Aorta (tissue), 5 donors: ENCODE data around the gene SIL1. TPM values are rescaled to one million over a fixed set of nuclear protein-coding genes. Genes with fewer than 3 reads are reported as not detected.
A peak's percentile ranks its signal among the peaks of the same experiment; 100 is the strongest.
"Not testable (repeated sequence)": the region's sequence is repeated elsewhere in the genome, so short reads cannot be mapped to it uniquely, and the experiment has no call there.

Source experiments
- ATAC-seq: fragments of 200-7000 bp; cut with Tn5 transposase; one replicate; pipeline ENCODE4 v1.9.1; 2022; ENCODE audit warnings: moderate library complexity; ENCODE audit not compliant: low FRiP score
- DNase-seq, 2 donors: peaks; one replicate each; pipeline ENCODE4 v3.0.0-alpha.2; 2020
- H3K27ac ChIP-seq, 2 donors: one replicate each; pipeline ENCODE4 v1.5.1; 2013; ENCODE audit warnings: low read length in 2 of 2, mild to moderate bottlenecking in 2 of 2, moderate library complexity in 2 of 2, control low read depth in 1 of 2, inconsistent platforms in 1 of 2, low read depth in 1 of 2
- H3K27me3 ChIP-seq, 2 donors: one replicate each; pipeline ENCODE4 v1.6.1; 2013; ENCODE audit warnings: control low read depth in 1 of 2, low read length in 1 of 2, mild to moderate bottlenecking in 1 of 2, moderate library complexity in 1 of 2; ENCODE audit not compliant: insufficient read depth in 2 of 2, control insufficient read depth in 1 of 2
- H3K36me3 ChIP-seq, 2 donors: one replicate each; pipeline ENCODE4 v1.6.1; 2013; ENCODE audit warnings: control low read depth in 1 of 2, low read length in 1 of 2, mild to moderate bottlenecking in 1 of 2; ENCODE audit not compliant: insufficient read depth in 2 of 2, control insufficient read depth in 1 of 2
- H3K4me1 ChIP-seq, 2 donors: one replicate each; pipeline ENCODE4 v1.6.1; 2013; ENCODE audit warnings: low read length in 2 of 2, control low read depth in 1 of 2, mild to moderate bottlenecking in 1 of 2, moderate library complexity in 1 of 2; ENCODE audit not compliant: insufficient read depth in 2 of 2, control insufficient read depth in 1 of 2
- H3K4me3 ChIP-seq, 2 donors: one replicate each; pipeline ENCODE4 v1.5.1; 2013; ENCODE audit warnings: low read length in 2 of 2, control low read depth in 1 of 2, mild to moderate bottlenecking in 1 of 2
- H3K9me3 ChIP-seq: one replicate; pipeline ENCODE4 v1.6.1; 2013; ENCODE audit warnings: mild to moderate bottlenecking, low read length; ENCODE audit not compliant: control insufficient read depth
- WGBS, 2 donors: extraction: QIAGEN DNeasy Blood & Tissue Kit; methylation state at CpG; one replicate each; pipeline ENCODE4 v1.1.7; 2013; 5-methylcytosine and 5-hydroxymethylcytosine counted together
- intact Hi-C, 2 donors: fragments of 100-400 bp; cut with DNase I; formaldehyde crosslinking; loops; one replicate each; pipeline versions ENCODE4 v1.14.2 to v1.15.0; 2022
- polyA plus RNA-seq, 2 donors: library from polyadenylated mRNA; stranded (reverse); fragments of 200-250 nt; gene quantifications; one replicate each; pipeline ENCODE4 v1.2.3, GENCODE V29; 2013
- total RNA-seq, 2 donors: library from RNA; stranded (reverse); fragmentation: NEBNext Ultra II Directional; extraction: Animal tissue kit (Norgen Biotek cat#: 25700); gene quantifications; one replicate each; pipeline ENCODE4 v1.2.1, GENCODE V29; 2021
- donor health status: healthy with polysubstance abuse.
- donor health status: Bipolar disorder and iron deficiency.
- donor health status: DM: no; HTN: no; CAD: no.
- donor health status: DM: no; HTN: no; CAD: no.
- donor health status: DM: yes; HTN: yes; CAD: no.

The SIL1 gene
- total and polyA plus RNA-seq, 4 donors: 19.4 to 58.9 (median 49.2) TPM

DNA sequence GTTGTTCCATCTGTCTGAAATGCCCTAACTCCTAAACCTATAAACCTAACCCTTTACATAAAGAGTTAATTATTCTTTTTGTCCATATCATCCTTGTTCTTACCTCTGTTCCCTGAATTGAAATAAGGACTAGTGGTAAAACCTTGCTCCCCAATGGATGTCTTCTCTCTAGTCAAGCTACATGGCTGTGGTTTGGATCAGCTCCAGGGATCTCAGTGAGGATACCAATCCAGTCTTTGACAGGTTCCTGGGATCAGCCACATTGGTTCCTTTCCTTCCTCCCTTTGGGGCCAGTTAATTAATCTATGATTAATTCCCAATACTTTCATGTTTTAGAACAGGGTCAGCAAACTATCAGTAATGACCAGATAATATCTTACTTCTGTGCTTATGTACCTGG is 151.6 kb downstream of the SIL1 start:
- Histone ChIP-seq H3K4me1 (no peaks in the 10 kb centered on the region), H3K36me3 (peaks cover 0 to 4% of the 10 kb centered on the region in 2 donors), H3K27me3 (no peaks in the 10 kb centered on the region), H3K27ac (no peak overlapping the region), H3K9me3 (no peaks in the 10 kb centered on the region), H3K4me3 (no peak overlapping the region)
- no peak for DNase-seq
- ATAC-seq: no peak
- intact Hi-C loops: no loop called here

GRCh38 chr5:139043157-139043905 is 154.8 kb downstream of the SIL1 start:
- Histone ChIP-seq H3K9me3 (no peaks in the 10 kb centered on the region), H3K27ac (no peak overlapping the region), H3K27me3 (no peaks in the 10 kb centered on the region), H3K4me1 (no peaks in the 10 kb centered on the region), H3K4me3 (no peak overlapping the region), H3K36me3 (no peaks in the 10 kb centered on the region)
- 64% methylated on average over 4 of the region's 4 CpGs for WGBS, 2 donors
- ATAC-seq (no peak), DNase-seq (no peak)
- intact Hi-C loops: no loop called here

- intact Hi-C loops: no loop called here
These were observed 158.1 kb downstream of the SIL1 start for GRCh38 chr5:139040081-139040480.

DNA sequence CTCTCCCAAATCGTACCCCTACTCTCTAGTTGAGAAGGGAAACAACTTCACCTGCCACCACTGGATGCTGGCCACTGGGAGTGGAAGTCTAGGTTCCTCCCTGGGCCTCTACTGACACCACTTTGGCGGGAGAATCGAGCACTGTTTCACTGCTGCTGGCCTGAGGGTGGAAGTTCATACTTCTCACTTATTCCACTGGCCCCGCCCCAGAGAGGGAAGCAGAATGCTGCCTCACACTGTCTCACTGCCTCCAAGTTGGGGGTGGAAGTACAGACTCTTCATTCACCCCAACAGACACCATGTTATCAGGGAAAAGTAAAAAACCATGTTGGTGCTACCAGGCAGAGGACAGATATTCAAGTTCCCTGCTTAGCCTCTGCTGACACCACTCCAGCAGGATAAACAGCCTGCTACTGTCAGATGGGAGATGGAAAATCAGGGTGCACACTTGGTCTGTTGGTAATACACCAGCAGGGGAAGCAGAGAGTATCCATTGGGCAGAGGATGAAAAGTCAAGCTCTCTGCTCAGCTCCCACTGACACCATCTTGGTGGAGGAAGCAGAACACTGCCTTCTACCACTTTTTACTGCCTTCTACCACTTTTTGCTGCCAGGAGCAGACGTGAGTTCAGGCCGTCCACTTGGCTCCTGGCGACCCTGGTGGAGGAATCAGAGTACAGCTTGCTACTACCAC is 159.4 kb downstream of the SIL1 start:
- no peaks in the 10 kb centered on the region for H3K9me3 ChIP-seq
- no peak for ATAC-seq
- intact Hi-C loops: no loop called here
- WGBS, 2 donors: 50 to 62% methylated on average over 7 of the region's 7 CpGs
- no peaks in the 10 kb centered on the region for H3K4me1 ChIP-seq
- H3K27ac ChIP-seq: no peak overlapping the region
- H3K4me3 ChIP-seq: no peak overlapping the region
- H3K36me3 ChIP-seq: no peaks in the 10 kb centered on the region
- no peaks in the 10 kb centered on the region for H3K27me3 ChIP-seq
- no peak for DNase-seq

More at GRCh38 chr5:139040081-139040480, 158.1 kb downstream of the SIL1 start:
- ATAC-seq (no peak), DNase-seq (no peak)
- 56 to 74% methylated on average over 1 of the region's 1 CpG for WGBS, 2 donors
- no peaks in the 10 kb centered on the region for H3K4me1 ChIP-seq
- no peaks in the 10 kb centered on the region for H3K27me3 ChIP-seq
- no peaks in the 10 kb centered on the region for H3K36me3 ChIP-seq
- H3K4me3 ChIP-seq: no peak overlapping the region
- H3K9me3 ChIP-seq: no peaks in the 10 kb centered on the region
- no peak overlapping the region for H3K27ac ChIP-seq

DNA sequence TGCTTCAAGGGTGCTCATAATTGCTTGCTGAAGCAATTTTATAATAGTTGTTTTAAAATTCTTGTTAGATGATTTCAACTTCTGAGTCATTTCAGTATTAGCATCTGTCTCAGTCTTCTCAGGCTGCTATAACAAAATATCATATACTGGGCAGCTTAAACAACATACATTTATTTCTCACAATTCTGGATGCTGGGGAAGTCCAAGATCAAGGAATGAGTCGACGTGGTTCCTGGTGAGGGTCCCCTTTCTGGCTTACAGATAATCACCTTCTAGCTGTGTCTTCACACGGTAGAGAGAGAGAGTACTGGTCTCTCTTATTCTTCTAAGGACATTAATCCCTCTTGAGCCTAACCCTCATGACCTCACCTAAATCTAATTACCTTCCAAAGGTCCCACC is 160.4 kb downstream of the SIL1 start:
- Histone ChIP-seq H3K4me1 (no peaks in the 10 kb centered on the region), H3K36me3 (no peaks in the 10 kb centered on the region), H3K27ac (no peak overlapping the region), H3K4me3 (no peak overlapping the region), H3K27me3 (no peaks in the 10 kb centered on the region), H3K9me3 (no peaks in the 10 kb centered on the region)
- ATAC-seq: no peak
- intact Hi-C loops: no loop called here
- WGBS, 2 donors: 94 to 96% methylated on average over 3 of the region's 3 CpGs
- no peak for DNase-seq

GRCh38 chr5:139036332-139036731 is 161.8 kb downstream of the SIL1 start:
- H3K4me3 ChIP-seq, ATAC-seq, intact Hi-C loops, H3K27me3 ChIP-seq, H3K9me3 ChIP-seq, H3K27ac ChIP-seq, H3K36me3 ChIP-seq, H3K4me1 ChIP-seq, DNase-seq: not testable (repeated sequence)
- WGBS, 2 donors: 80 to 99% methylated on average over 3 of the region's 3 CpGs

DNA sequence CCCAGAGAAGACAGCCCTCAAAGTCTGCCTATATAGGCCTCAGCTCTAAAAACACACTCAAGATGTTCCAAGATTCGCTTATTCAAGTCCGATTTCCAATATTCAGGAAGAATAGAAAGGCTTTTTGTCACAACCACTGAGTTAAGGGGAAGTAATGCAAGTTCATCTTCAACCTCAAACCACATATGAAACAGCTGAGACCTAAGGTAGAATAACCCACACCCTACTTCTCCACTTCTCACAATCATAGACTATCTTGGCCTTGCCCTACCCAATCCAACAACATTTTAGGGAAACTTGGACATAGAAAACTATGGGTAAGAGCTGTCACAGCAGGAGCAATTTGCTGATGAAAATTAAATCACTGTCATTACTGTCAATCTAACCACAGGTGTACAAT is 171.0 kb downstream of the SIL1 start:
- Histone ChIP-seq H3K27ac (peak overlapping the region in 1 of 2 donors; percentile 21), H3K9me3 (no peaks in the 10 kb centered on the region)
- no peak for ATAC-seq

DNA sequence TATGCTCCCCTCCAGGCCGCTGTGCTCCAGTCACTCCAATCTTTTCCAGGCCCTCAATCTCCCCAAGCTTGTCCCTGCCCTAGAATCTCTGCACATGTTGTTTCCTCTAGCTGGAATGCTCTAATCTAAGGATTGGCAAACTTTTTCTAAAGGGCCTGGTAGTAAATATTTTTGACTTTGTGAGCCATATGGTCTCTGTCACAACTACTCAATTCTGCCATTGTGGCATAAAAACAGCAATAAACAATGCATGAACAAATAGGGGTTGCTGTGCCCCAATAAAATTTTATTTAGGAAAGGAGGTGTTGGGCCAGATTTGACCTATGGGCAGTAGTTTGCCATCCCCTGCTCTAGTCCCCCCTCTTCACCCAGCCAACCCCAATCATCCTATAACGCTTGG is 172.5 kb downstream of the SIL1 start:
- no peak for ATAC-seq
- no peaks in the 10 kb centered on the region for H3K9me3 ChIP-seq
- H3K4me3 ChIP-seq: no peak overlapping the region
- H3K27ac ChIP-seq: no peak overlapping the region
- H3K27me3 ChIP-seq: no peaks in the 10 kb centered on the region
- H3K36me3 ChIP-seq: no peaks in the 10 kb centered on the region
- WGBS, 2 donors: 75 to 99% methylated on average over 2 of the region's 2 CpGs
- intact Hi-C loops: loop anchor here in 1 of 2 donors (5.0 kb wide), 1 partner anchor 73 kb away; no protein-coding TSS in a partner anchor
- no peak for DNase-seq
- peaks cover 0 to 6% of the 10 kb centered on the region in 2 donors for H3K4me1 ChIP-seq

More for the DNA sequence above, 171.0 kb downstream of the SIL1 start:
- Histone ChIP-seq H3K4me3 (no peak overlapping the region), H3K36me3 (no peaks in the 10 kb centered on the region), H3K4me1 (peaks cover 0 to 6% of the 10 kb centered on the region in 2 donors), H3K27me3 (no peaks in the 10 kb centered on the region)
- WGBS, 2 donors: 94 to 98% methylated on average over 2 of the region's 2 CpGs
- no peak for DNase-seq
- intact Hi-C loops: loop anchor here in 1 of 2 donors (5.0 kb wide), 1 partner anchor 75 kb away; no protein-coding TSS in a partner anchor

DNA sequence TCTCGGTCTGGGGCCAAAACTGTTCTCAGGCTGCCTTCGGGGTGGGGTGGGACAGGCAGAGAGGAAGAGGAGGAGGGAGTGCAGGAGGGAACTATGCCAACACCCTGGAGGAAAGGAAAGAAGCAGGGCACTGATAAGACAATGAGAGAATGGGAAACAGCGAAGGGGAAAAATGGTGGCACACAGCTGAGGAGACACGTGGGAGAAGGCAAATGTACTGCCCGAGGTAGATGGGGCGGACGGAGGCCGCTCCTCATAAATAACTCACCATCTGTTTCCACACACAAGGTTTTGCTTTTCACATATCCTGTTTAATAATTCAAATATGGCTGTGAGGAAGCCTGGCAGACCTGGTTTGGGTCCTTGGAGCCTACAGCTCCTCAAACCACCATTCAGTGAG is 174.9 kb downstream of the SIL1 start:
- Histone ChIP-seq H3K27ac (peak overlapping the region in 1 of 2 donors; percentile 8), H3K4me1 (peaks cover 0 to 6% of the 10 kb centered on the region in 2 donors), H3K36me3 (no peaks in the 10 kb centered on the region), H3K27me3 (no peaks in the 10 kb centered on the region), H3K9me3 (no peaks in the 10 kb centered on the region), H3K4me3 (no peak overlapping the region)
- DNase-seq (no peak), ATAC-seq (no peak)
- intact Hi-C loops: loop anchor here in 1 of 2 donors (5.0 kb wide), 1 partner anchor 41 kb away; no protein-coding TSS in a partner anchor
- WGBS, 2 donors: 28 to 39% methylated on average over 8 of the region's 8 CpGs
